Immature natural killer cell (primary cell): ENCODE results near the gene TMEM8B. TPM values are rescaled to one million over a fixed set of nuclear protein-coding genes. Genes with fewer than 3 reads are reported as not detected.
A peak's percentile ranks its signal among the peaks of the same experiment; 100 is the strongest.
"Not testable (repeated sequence)": the region's sequence is repeated elsewhere in the genome, so short reads cannot be mapped to it uniquely, and the experiment has no call there.

Experiments used
- DNase-seq, 3 donors: peaks; one replicate each; pipeline ENCODE4 v3.0.0; 2022; ENCODE audit warnings: mixed read lengths in 1 of 3
- H3K27ac Mint-ChIP-seq, 6 donors: one replicate each; pipeline ENCODE4 v1.8.0; 2020; ENCODE audit warnings: mixed read lengths in 6 of 6, mild to moderate bottlenecking in 5 of 6, inconsistent platforms in 4 of 6, moderate library complexity in 3 of 6
- H3K27me3 Mint-ChIP-seq, 3 donors: one replicate each; pipeline ENCODE4 v1.8.0; 2020 to 2021; ENCODE audit warnings: low read depth in 3 of 3, mild to moderate bottlenecking in 3 of 3, mixed read lengths in 3 of 3, moderate library complexity in 3 of 3, inconsistent platforms in 1 of 3
- H3K36me3 Mint-ChIP-seq, 3 donors: one replicate each; pipeline ENCODE4 v1.8.0; 2020; ENCODE audit warnings: mixed read lengths in 3 of 3, inconsistent platforms in 2 of 3, mild to moderate bottlenecking in 2 of 3
- H3K4me1 Mint-ChIP-seq, 2 donors: one replicate each; pipeline ENCODE4 v1.8.0; 2020; ENCODE audit warnings: inconsistent platforms in 2 of 2, mild to moderate bottlenecking in 2 of 2, mixed read lengths in 2 of 2, moderate library complexity in 1 of 2
- H3K4me3 Mint-ChIP-seq, 5 donors: one replicate each; pipeline ENCODE4 v1.8.0; 2020; ENCODE audit warnings: mild to moderate bottlenecking in 5 of 5, mixed read lengths in 5 of 5, inconsistent platforms in 3 of 5, moderate library complexity in 3 of 5
- H3K9me3 Mint-ChIP-seq, 6 donors: one replicate each; pipeline ENCODE4 v1.8.0; 2020; ENCODE audit warnings: mild to moderate bottlenecking in 6 of 6, mixed read lengths in 6 of 6, inconsistent platforms in 4 of 6, moderate library complexity in 3 of 6
- polyA plus RNA-seq, 3 donors: library from polyadenylated mRNA; unstranded; fragments of 300-500 nt; fragmentation: Illumina TruSeq; gene quantifications; one replicate each; pipeline ENCODE4 v1.2.3, GENCODE V29; 2021

TMEM8B gene
- polyA plus RNA-seq, 3 donors from 2014 or later = 1.1 to 2.1 (median 1.6) TPM

GRCh38 chr9:35871545-35871944, 42.5 kb downstream of the TMEM8B start:
- no peak for DNase-seq
- H3K4me1 Mint-ChIP-seq = no peaks in the 10 kb centered on the region
- H3K9me3 Mint-ChIP-seq = peaks cover 0 to 1% (median 0%) of the 10 kb centered on the region in 6 donors

GRCh38 chr9:35872505-35872904, 43.5 kb downstream of the TMEM8B start:
- H3K9me3 Mint-ChIP-seq = peaks cover 0 to 4% (median 2%) of the 10 kb centered on the region in 6 donors
- peaks cover 2 to 10% (median 6%) of the 10 kb centered on the region in 3 donors for H3K27me3 Mint-ChIP-seq
- no peaks in the 10 kb centered on the region for H3K4me1 Mint-ChIP-seq
- no peak for DNase-seq
- H3K27ac Mint-ChIP-seq = no peak overlapping the region
- H3K36me3 Mint-ChIP-seq = no peaks in the 10 kb centered on the region
- no peak overlapping the region for H3K4me3 Mint-ChIP-seq

More at GRCh38 chr9:35871545-35871944, 42.5 kb downstream of the TMEM8B start:
- no peaks in the 10 kb centered on the region for H3K36me3 Mint-ChIP-seq
- peaks cover 2 to 4% (median 2%) of the 10 kb centered on the region in 3 donors for H3K27me3 Mint-ChIP-seq
- H3K4me3 Mint-ChIP-seq = no peak overlapping the region
- H3K27ac Mint-ChIP-seq = no peak overlapping the region

GRCh38 chr9:35882263-35882848, 53.3 kb downstream of the TMEM8B start:
- Mint-ChIP-seq H3K4me1 (no peaks in the 10 kb centered on the region), H3K4me3 (no peak overlapping the region), H3K36me3 (peaks cover 0 to 4% (median 0%) of the 10 kb centered on the region in 3 donors), H3K27ac (no peak overlapping the region), H3K27me3 (peaks cover 6 to 9% (median 8%) of the 10 kb centered on the region in 3 donors), H3K9me3 (peaks cover 0 to 6% (median 5%) of the 10 kb centered on the region in 6 donors)
- peak; percentile 67 to 73 (median 68) for DNase-seq

GRCh38 chr9:35882996-35883395, 54.0 kb downstream of the TMEM8B start:
- no peak overlapping the region for H3K27ac Mint-ChIP-seq
- H3K4me1 Mint-ChIP-seq = no peaks in the 10 kb centered on the region
- H3K36me3 Mint-ChIP-seq = peaks cover 0 to 4% (median 0%) of the 10 kb centered on the region in 3 donors
- DNase-seq = no peak
- H3K9me3 Mint-ChIP-seq = peaks cover 0 to under 1% (median 0%) of the 10 kb centered on the region in 6 donors
- H3K27me3 Mint-ChIP-seq = peaks cover 2 to 10% (median 7%) of the 10 kb centered on the region in 3 donors
- H3K4me3 Mint-ChIP-seq = no peak overlapping the region

- not testable (repeated sequence) for H3K4me1 Mint-ChIP-seq, H3K36me3 Mint-ChIP-seq, H3K27ac Mint-ChIP-seq, DNase-seq, H3K9me3 Mint-ChIP-seq, H3K4me3 Mint-ChIP-seq, H3K27me3 Mint-ChIP-seq
These were observed 55.9 kb downstream of the TMEM8B start for GRCh38 chr9:35884908-35885307.

- Mint-ChIP-seq H3K27me3 (peaks cover 0 to 12% (median 4%) of the 10 kb centered on the region in 3 donors), H3K36me3 (peaks cover 0 to 4% (median 0%) of the 10 kb centered on the region in 3 donors), H3K4me1 (no peaks in the 10 kb centered on the region), H3K9me3 (peaks cover 0 to 1% (median 0%) of the 10 kb centered on the region in 6 donors), H3K27ac (peak overlapping the region in 1 of 6 donors; percentile 4), H3K4me3 (no peak overlapping the region)
- no peak for DNase-seq
These were observed 62.6 kb downstream of the TMEM8B start for GRCh38 chr9:35891646-35892045.

- no peak for DNase-seq
- Mint-ChIP-seq H3K4me3 (no peak overlapping the region), H3K9me3 (peaks cover 0 to 1% (median 0%) of the 10 kb centered on the region in 6 donors), H3K27me3 (peaks cover 0 to 12% (median 5%) of the 10 kb centered on the region in 3 donors), H3K36me3 (peaks cover 0 to 4% (median 0%) of the 10 kb centered on the region in 3 donors), H3K4me1 (no peaks in the 10 kb centered on the region), H3K27ac (no peak overlapping the region)
These were observed 63.0 kb downstream of the TMEM8B start for GRCh38 chr9:35892051-35892450.

GRCh38 chr9:35896570-35896969, 67.5 kb downstream of the TMEM8B start:
- DNase-seq = no peak
- Mint-ChIP-seq H3K9me3 (no peaks in the 10 kb centered on the region), H3K4me1 (no peaks in the 10 kb centered on the region), H3K4me3 (no peak overlapping the region), H3K27ac (no peak overlapping the region), H3K36me3 (peaks cover 0 to 3% (median 0%) of the 10 kb centered on the region in 3 donors), H3K27me3 (peaks cover 2 to 9% (median 5%) of the 10 kb centered on the region in 3 donors)

- H3K27ac Mint-ChIP-seq, H3K36me3 Mint-ChIP-seq, H3K9me3 Mint-ChIP-seq, H3K4me3 Mint-ChIP-seq, DNase-seq, H3K4me1 Mint-ChIP-seq: not testable (repeated sequence)
- peaks cover 2 to 10% (median 9%) of the 10 kb centered on the region in 3 donors for H3K27me3 Mint-ChIP-seq
These were observed 68.5 kb downstream of the TMEM8B start for GRCh38 chr9:35897376-35898099.

- Mint-ChIP-seq H3K9me3 (no peaks in the 10 kb centered on the region), H3K27ac (no peak overlapping the region), H3K4me3 (no peak overlapping the region), H3K36me3 (no peaks in the 10 kb centered on the region), H3K4me1 (no peaks in the 10 kb centered on the region), H3K27me3 (peaks cover 2 to 10% (median 9%) of the 10 kb centered on the region in 3 donors)
- DNase-seq = no peak
These were observed 69.3 kb downstream of the TMEM8B start for GRCh38 chr9:35898337-35898736.

GRCh38 chr9:35899021-35899420, 70.0 kb downstream of the TMEM8B start:
- no peaks in the 10 kb centered on the region for H3K9me3 Mint-ChIP-seq
- no peaks in the 10 kb centered on the region for H3K36me3 Mint-ChIP-seq
- H3K27me3 Mint-ChIP-seq = peaks cover 2 to 10% (median 10%) of the 10 kb centered on the region in 3 donors
- H3K4me1 Mint-ChIP-seq = no peaks in the 10 kb centered on the region
- H3K4me3 Mint-ChIP-seq = no peak overlapping the region
- no peak for DNase-seq
- no peak overlapping the region for H3K27ac Mint-ChIP-seq

- no peaks in the 10 kb centered on the region for H3K4me1 Mint-ChIP-seq
- no peaks in the 10 kb centered on the region for H3K9me3 Mint-ChIP-seq
- H3K27me3 Mint-ChIP-seq = peaks cover 4 to 9% (median 5%) of the 10 kb centered on the region in 3 donors
- peak; percentile 9 to 29 (median 25) for DNase-seq
- H3K4me3 Mint-ChIP-seq = no peak overlapping the region
- no peak overlapping the region for H3K27ac Mint-ChIP-seq
- no peaks in the 10 kb centered on the region for H3K36me3 Mint-ChIP-seq
These were observed 74.0 kb downstream of the TMEM8B start for GRCh38 chr9:35903049-35903448.

GRCh38 chr9:35904338-35904737, 75.3 kb downstream of the TMEM8B start:
- no peak for DNase-seq
- H3K4me1 Mint-ChIP-seq = no peaks in the 10 kb centered on the region
- peaks cover 4 to 9% (median 6%) of the 10 kb centered on the region in 3 donors for H3K27me3 Mint-ChIP-seq
- H3K27ac Mint-ChIP-seq = no peak overlapping the region
- H3K36me3 Mint-ChIP-seq = no peaks in the 10 kb centered on the region
- H3K9me3 Mint-ChIP-seq = no peaks in the 10 kb centered on the region
- H3K4me3 Mint-ChIP-seq = no peak overlapping the region

GRCh38 chr9:35905051-35905781, 76.2 kb downstream of the TMEM8B start:
- no peak for DNase-seq
- no peak overlapping the region for H3K4me3 Mint-ChIP-seq
- peaks cover 1 to 9% (median 6%) of the 10 kb centered on the region in 3 donors for H3K27me3 Mint-ChIP-seq
- no peaks in the 10 kb centered on the region for H3K36me3 Mint-ChIP-seq
- H3K4me1 Mint-ChIP-seq = no peaks in the 10 kb centered on the region
- H3K9me3 Mint-ChIP-seq = no peaks in the 10 kb centered on the region
- H3K27ac Mint-ChIP-seq = no peak overlapping the region
